PC-3 (cell line): ENCODE measurements around the gene CLDND1.

Source experiments
- CTCF ChIP-seq: fragments of 300-600 bp; sonication (generic); conservative IDR thresholded peaks from 2 replicates; pipeline ENCODE4 v1.5.1; 2017; ENCODE audit warnings: antibody characterized with exemption, low read depth, mild to moderate bottlenecking, low read length
- EZH2 ChIP-seq: fragments of 300-600 bp; sonication (generic); IDR thresholded peaks from one replicate; pipeline ENCODE4 v1.6.1; 2017; ENCODE audit warnings: antibody characterized with exemption, mild to moderate bottlenecking, low read length; ENCODE audit not compliant: unreplicated experiment

DNA sequence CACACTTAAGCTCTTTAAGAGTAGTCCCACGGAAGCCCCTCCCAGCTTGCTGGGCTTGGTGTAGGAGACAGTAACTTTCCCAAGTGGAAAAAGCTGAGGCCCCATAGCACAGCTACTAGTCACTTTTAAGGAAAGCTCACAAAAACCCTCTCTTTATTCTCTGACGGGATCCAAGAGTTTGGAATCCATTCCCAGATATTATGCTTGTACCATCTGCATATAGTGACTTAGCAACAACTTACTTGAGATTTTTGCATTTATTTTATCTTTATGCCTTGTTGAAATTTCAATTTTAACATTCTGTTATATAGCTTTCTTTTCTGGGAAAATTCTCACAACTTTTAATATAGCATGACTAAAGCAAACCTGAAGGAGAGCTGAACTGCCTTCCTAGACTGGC lies 28.5 kb upstream of the CLDND1 start:
- no peak for TF ChIP-seq CTCF
- no peak for TF ChIP-seq EZH2
